ENCODE data around the gene C2CD4A.

Gene C2CD4A

DNA sequence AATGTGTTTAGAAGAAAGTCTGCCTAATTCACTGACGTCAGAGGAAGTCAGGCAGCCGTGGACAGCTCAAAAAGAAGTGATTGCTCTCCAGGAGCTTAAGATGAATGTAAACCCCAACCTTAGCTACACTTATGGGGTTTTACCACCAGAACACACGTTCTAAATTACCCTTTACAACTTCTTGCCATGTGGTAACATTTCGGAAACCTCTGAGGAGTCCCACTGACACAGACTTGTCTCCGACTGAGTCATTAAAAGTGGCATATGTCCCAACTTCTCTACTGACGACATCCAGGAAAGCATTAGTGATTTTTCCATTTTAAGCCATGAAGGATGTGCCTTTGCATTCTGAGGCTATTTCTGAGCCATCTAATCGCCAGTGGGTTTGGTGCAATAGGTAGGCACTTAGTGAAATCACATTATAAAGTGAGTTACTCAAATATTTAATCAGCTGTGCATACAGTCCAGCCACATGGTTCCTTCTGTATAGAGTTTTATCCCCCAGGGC is 32.4 kb downstream of the C2CD4A start:
- DNase-seq (ENCODE audit: extremely low read depth in 1 of 2, low read depth in 1 of 2): no peak

DNA sequence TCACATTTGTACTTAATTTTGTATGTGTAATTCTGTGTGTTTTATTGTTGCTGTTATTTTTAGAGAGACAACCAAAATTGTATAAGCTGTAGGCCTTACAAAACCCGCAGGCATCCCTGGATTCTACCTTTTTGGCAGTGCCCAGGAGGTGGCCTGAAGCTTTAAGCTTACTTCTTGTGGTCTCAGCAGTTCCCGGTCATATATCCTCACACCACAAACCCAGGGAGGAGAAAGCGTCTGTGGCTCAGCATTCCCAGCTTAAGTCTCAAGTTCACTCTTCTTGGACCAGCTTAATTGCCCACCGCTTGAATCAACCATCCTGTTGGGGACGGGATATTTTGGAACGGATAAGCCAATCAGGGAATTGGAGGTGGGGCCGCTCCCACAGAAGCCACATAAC is 36.7 kb downstream of the C2CD4A start:
- DNase-seq (ENCODE audit: extremely low read depth in 1 of 2, low read depth in 1 of 2): no peak

DNA sequence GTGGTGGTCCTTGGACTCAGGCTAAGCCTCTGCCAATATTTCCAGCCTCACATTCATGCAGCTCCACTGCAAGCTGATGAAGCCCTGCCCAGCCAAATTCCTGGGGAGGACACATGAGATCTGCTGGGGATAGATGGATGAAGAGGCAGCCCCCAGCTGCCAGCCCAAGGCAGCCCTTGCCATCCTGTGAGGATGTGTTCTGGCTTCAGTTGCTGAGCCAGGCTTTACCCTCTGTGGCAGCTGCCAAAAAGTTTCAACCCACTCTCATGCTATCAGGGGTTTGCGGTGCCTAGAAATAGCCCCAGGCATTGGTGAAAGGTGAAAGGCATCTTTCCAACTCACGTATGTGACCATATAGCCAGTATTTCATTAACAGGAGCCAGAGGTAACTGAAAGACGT is 37.6 kb downstream of the C2CD4A start:
- no peak for DNase-seq (ENCODE audit: extremely low read depth in 1 of 2, low read depth in 1 of 2)

DNA sequence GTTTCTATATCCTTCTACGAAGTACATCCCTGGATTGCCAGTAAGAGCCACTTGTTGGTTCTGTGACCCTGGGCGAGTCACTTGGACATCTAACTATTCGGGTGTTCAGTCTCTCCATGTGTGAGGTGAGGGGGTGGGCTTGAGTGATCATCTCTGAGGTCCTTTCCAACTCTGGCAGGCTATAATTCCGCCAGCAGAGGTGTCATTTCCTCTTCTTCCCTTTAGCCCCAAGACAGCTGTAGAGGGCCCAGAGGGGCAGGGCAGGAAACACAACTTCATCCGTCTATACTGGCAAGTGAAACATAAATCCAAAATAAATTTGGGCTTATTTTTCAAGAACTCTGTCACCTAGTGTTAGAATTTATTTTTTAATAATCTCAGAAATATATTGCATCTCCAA is 38.1 kb downstream of the C2CD4A start:
- no peak for DNase-seq (ENCODE audit: extremely low read depth in 1 of 2, low read depth in 1 of 2)

DNA sequence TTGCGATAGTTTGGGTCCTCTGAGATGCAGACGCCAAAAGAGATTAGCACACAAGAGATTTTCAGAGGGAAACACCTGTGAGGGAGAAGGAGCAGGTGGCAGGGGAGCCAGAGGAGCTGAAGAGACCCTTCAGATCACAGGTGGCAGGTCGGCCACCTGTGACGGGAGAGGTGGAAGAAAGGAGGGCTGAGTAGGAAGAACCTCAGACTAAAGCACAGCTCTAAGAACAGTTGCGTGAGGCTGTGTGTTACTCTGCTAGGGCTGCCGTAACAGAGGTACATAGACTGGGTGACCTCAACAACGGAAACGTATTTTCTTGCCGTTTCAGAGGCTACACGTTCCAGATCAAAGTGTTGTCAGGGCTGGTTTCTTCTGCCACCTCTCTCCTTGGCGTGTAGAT is 38.5 kb downstream of the C2CD4A start:
- no peak for DNase-seq (ENCODE audit: extremely low read depth in 1 of 2, low read depth in 1 of 2)

DNA sequence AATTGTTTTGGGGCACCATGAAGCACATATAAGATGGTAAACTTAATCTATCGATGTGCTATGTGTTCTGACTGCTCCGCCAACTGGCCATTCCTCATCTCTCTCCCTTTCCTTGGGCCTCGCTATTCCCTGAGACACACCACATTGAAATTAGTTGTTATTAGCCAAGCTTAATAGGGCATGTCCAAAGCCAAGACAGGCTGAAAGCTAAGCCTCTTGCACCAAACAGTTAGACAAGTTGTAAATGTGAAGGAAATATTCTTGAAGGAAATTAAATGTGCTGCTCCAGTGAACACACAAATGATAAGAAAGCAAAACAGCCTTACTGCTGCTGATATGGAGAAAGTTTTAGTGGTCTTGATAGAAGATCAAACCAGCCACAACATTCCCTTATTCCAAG is 39.3 kb downstream of the C2CD4A start:
- DNase-seq (ENCODE audit: extremely low read depth in 1 of 2, low read depth in 1 of 2): no peak

DNA sequence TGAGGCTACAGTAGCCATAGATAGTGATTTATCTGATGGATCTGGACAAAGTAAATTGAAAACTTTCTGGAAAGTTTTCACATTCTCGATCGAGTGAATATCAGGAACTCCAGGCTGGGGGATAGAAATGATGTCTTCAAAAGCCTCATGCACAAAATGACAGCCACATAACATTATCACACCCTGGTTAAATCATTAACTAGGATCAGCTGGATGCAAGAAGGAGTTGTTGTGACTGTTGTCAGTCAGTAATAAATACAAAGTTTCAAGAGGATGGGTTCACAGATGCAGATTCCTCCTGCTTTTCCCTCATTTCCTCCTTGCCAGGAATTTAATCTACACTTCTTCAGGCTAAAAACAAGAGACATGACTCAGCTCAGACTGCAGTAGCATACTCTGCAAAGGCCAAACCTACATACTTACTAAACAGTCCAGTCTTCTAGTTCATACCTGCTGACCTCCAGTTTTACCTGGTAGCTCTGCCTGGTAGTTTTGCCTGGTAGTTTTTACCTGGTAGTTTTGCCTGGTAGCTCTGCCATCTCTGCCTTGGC is 40.9 kb downstream of the C2CD4A start:
- no peak for DNase-seq (ENCODE audit: extremely low read depth in 1 of 2, low read depth in 1 of 2)

DNA sequence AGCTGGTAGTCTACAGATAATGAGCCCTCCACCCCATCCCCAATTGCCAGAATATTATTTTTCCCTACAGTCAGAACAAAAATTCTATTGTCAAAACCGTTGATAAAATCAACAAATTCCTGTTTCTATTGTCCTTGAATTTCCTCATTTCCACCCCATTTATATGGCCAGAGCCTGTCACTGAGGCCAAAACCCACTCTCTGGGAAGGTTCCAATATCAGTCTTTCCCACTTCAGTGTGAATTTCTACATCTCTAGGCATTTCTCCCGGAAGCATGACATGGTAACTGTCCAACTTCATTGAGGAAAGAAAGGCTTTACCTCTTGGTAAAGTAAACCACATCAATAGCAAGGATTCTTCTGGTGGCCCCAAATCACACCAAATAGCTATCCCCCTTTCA is 41.6 kb downstream of the C2CD4A start:
- no peak for DNase-seq (ENCODE audit: extremely low read depth in 1 of 2, low read depth in 1 of 2)

DNA sequence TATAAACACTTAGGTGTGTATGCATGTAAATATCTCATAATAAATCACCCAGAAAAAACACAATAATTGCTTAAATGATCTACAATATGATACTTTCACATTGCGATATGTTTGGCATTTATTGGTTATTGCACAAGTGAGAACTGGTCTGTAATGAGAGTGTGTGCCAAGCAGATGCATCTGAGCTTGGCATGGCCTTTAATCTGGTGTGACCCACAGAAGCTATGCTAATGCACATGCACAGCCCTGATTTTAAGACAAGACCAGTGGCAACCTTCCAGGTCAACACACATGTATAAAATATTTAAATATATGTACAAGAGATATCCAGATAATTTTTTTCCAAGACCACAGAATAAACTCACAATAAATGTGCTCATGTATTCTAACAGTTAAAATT is 42.7 kb downstream of the C2CD4A start:
- no peak for DNase-seq (ENCODE audit: extremely low read depth in 1 of 2, low read depth in 1 of 2)

DNA sequence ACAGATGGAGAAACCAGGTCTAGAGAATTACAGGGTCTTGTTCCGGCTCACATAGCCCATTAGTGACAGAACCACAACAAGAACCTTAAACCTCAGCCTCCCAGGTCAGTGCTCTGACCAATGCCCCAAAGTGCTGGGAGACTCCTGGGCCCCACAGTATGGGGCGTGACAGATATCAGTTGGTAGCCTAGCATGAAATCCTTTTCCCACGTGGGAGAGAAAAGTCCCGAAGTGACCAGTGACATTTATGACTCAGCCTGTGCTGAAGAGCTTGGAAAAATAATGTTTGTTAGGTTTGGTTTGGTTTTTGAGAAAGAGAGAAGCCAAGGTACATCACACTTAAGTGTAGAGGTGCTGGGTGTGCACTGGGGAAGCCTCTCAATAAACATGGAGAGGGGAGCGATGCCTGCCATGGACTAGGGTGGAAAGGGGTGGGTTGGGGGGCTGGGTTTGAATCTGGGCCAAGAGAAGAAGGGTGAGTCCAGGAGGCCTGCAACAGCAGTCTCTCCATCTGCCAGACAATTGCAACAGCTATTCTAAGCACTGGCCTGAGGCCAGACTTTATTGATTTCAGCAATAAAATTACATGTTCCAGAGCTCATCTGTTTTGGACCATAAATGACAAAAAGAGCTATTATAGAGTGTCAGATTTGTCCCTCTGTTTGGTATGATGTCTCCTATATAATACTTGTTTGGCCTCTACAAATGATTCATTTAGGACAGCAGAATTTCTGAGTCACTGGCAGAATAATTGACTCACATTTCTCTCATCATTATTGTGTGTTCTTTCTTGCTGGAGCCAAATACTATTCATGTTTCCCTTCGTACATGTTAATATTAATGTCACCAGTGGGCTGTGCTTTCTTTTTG is 43.4 kb downstream of the C2CD4A start:
- no peak for DNase-seq (ENCODE audit: extremely low read depth in 1 of 2, low read depth in 1 of 2)

DNA sequence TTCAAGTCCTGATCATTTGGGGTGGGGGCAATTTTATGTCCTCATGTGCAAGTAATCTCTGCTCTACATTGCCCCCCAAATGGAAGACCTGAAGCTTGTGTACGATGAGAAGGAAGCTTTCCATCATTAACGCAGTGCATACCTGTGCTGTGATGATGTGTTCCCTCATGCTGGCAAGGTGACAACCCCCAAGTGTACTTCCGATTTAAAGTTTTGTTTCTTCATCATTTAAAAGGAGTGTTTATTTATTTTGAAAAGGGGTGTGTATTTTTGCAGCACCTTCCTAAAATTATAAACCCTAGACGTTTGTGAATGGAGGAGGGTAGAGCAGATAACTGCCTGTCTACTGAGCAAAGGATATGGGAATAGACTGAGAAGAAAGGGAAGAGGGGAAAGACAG is 45.3 kb downstream of the C2CD4A start:
- DNase-seq (ENCODE audit: extremely low read depth in 1 of 2, low read depth in 1 of 2): no peak

DNA sequence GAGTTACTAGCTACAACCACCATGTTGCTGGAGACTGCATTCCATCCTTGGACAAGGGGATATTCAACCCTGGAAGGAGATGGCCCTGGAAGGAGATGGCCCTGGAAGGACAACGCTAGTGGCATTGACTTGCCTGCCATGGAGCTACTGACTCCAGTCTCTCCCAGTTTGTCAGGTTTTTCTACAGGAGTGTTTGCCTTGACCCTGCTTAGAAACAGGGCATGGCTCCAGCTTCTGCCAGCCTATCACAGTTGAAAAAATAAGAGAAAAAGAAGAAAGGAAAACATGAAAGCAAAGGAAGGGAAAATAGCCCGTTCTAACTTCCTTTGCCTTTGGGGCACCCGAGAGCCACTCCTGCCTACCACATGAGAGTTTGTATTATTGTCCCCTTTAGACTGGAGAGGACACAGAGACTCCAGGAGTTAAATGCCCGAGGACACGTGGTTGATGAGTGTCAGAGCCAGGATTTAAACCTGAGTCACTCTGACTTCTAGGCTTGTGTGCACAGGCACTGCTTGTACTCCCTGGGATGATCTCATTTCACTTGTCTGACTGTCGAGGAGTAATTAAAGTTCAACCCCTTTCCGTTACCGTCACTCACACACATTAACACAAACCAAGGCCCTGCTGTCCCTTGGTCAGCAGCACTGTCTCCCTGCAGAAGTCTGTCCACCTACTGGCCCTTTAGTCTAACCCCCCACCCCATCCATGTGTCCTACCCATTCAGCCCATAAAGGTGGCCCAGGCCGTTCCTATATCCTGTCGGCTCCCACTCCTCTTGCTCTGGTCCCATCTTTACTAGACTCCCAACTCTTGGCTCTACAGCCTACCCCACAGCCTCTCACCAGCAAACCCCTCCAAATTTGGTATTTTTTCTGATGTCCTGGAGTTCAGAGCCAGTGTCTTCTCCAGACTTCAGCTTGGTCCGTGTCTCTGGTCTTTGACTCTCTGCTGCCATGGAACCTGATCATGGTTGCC is 46.1 kb downstream of the C2CD4A start:
- DNase-seq (ENCODE audit: extremely low read depth in 1 of 2, low read depth in 1 of 2): no peak

DNA sequence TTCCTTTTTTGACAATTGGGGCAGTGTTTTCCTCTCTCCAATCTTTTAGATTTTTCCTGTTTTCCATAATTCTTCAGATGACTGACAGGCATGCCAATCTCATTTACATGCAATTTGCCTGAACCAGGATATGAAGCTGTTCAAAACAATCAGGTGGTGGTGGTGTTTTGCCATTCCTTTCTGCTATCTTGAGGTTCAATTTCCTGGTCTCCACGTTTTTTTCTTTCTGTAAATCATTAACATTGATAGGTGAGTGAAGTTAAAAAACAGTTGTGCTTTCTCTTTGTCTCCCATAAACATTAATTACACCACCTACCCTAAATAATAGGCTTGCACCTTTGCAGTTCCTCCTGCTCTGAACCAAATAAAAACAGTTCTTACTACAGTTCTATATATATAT is 49.1 kb downstream of the C2CD4A start:
- DNase-seq (ENCODE audit: extremely low read depth in 1 of 2, low read depth in 1 of 2): no peak

DNA sequence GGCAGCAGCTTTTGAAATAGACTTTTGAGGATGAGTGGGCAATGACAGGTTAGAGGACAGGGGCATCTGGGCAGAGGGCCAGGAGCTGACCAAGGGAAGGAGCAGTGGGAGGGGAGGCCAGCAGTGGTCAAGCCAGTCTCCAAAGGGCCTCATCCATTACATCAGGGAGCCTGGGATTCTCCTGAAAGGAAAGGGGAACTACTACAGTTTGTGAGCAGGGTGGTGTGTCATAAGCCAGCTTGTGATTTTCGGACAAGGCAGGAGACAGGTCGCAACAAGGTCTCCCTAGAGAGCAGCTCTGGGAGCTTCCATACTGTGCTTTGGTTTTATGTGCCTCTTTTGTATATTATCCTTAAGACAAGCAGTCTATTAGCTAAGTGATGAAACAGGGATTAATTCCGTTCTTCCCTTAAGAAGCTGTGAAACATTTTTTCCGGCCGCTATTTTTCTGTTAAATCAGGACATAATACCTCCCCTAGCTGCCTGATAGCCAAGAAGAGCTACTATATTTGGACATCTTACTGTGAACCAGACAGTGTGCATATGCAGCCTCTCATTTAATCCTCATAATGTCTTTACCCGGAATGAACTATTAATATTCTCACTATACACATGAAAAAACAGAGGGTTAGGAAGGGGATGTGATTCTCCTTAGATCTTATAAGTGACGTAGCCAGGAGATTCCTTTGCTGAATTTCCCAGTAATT is 51.9 kb downstream of the C2CD4A start:
- DNase-seq (ENCODE audit: extremely low read depth in 1 of 2, low read depth in 1 of 2): no peak

DNA sequence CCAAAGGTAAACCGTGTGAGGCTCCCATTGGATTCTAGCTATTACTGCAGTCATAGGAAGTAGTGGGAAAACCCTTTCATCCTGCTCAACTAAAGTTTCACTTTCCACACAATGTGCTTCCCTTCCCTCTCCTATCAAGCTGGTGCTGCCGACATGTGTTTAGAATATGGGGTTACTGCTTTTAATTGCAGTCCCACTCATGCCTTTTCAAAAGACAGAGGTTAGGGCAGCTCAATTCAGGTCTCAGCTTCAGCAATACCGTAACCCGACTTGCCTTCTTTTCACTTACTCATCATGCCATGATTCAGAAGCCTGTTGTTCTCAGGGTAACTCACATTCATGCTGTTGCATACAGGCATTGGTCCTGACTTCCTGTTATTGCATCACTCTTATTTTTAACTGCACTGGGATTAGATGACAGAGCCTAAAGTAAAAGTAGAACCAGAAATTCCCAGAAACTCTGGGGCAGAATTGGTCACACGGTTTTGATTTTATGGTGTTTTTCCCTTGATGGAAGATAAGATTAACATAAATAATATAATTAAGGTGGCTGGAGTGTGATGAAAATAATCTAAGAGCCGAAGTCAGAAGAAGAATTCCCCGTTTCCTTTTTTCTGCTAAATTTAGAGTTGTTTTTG is 52.6 kb downstream of the C2CD4A start:
- DNase-seq (ENCODE audit: extremely low read depth in 1 of 2, low read depth in 1 of 2): no peak

DNA sequence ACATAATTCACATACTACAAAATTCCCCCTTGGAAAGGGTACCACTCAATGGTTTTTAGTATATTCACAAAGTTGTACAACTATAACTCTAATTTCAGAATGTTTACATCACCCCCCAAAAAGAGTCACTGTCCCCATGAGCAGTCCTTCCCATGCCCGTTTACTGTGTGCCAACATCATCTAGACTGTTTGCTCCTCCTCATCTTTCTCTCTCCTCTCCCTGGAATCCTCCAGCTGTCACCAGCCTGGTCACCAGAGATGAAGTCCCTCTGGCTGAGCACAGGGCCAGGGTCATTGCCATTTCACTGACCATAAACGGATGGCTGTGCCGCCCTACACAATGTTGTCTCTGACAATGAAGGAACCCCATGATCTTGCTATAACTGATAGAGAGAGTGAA is 53.1 kb downstream of the C2CD4A start:
- no peak for DNase-seq (ENCODE audit: extremely low read depth in 1 of 2, low read depth in 1 of 2)
